GM12878 (cell line): Measurements from ENCODE around the gene SLFN5. TPM values are rescaled to one million over a fixed set of nuclear protein-coding genes. Genes with fewer than 3 reads are reported as not detected.

ENCODE experiments used
- ATAC-seq: fragments of 200-7000 bp; cut with Tn5 transposase; 3 replicates; pipeline ENCODE4 v1.9.1; 2020; ENCODE audit warnings: mild to moderate bottlenecking, moderate library complexity
- BruUV-seq: library from RNA; stranded (reverse); fragments of 400-500 nt; replicated peaks from 2 replicates; lab custom pipeline; 2021; lab: Mats Ljungman, UMichigan
- CTCF ChIA-PET: fragments of 300-600 bp; sonication (Branson Sonifier 250); formaldehyde crosslinking; extraction: SDS; loops from one replicate; lab custom pipeline; 2021; ENCODE audit warnings: inconsistent platforms; lab: Yijun Ruan, JAX
- POLR2A ChIA-PET: fragments of 350-600 bp; formaldehyde crosslinking; extraction: SDS; loops from one replicate; lab custom pipeline; 2021; ENCODE audit warnings: inconsistent platforms; lab: Charles Lee
- RAD21 ChIA-PET: fragments of 300-600 bp; sonication (Branson Sonifier 250); formaldehyde crosslinking; loops from one replicate; lab custom pipeline; 2023; ENCODE audit warnings: antibody characterized with exemption; ENCODE audit not compliant: unreplicated experiment; lab: Charles Lee
- SMC1A ChIA-PET: fragments of 300-600 bp; sonication (Branson Sonifier 250); formaldehyde crosslinking; loops from one replicate; lab custom pipeline; 2023; ENCODE audit not compliant: unreplicated experiment, uncharacterized antibody; lab: Charles Lee
- DNase-seq: peaks from one replicate; pipeline ENCODE4 v3.0.0-alpha.2; 2011; ENCODE audit warnings: low read depth, low spot score
- FAIRE-seq: peaks from 3 replicates; lab custom pipeline; 2011; peaks lifted over from hg19 to GRCh38; lab: Jason Lieb, UNC
- H2AFZ ChIP-seq: 2 replicates; pipeline ENCODE4 v1.6.0; 2011; ENCODE audit warnings: low read depth, low read length, control low read depth; ENCODE audit not compliant: control insufficient read depth
- H3K27ac ChIP-seq: 2 replicates; pipeline ENCODE4 v1.5.1; 2011; ENCODE audit warnings: control low read depth; ENCODE audit not compliant: control insufficient read depth, insufficient read depth
- H3K27me3 ChIP-seq, 2 experiments: replicated peaks in 1 of 2; 2 replicates each; pipeline versions ENCODE4 v1.6.0 to v1.6.1; 2011; ENCODE audit warnings: low read length in 1 of 2; ENCODE audit not compliant: control insufficient read depth in 2 of 2, insufficient read depth in 2 of 2
- H3K36me3 ChIP-seq, 2 experiments: 2 replicates each; pipeline ENCODE4 v1.5.1; 2011; ENCODE audit warnings: low read length in 1 of 2; ENCODE audit not compliant: control insufficient read depth in 2 of 2, insufficient read depth in 2 of 2
- H3K4me1 ChIP-seq: 2 replicates; pipeline ENCODE4 v1.6.1; 2011; ENCODE audit warnings: mild to moderate bottlenecking, low read length, moderate library complexity, mixed read lengths; ENCODE audit not compliant: control insufficient read depth, insufficient read depth
- H3K4me2 ChIP-seq: 2 replicates; pipeline ENCODE4 v1.6.0; 2011; ENCODE audit warnings: control low read depth; ENCODE audit not compliant: control insufficient read depth, insufficient read depth
- H3K4me3 ChIP-seq: fragments of 200-600 bp; sonication (generic); 2 replicates; pipeline ENCODE4 v1.5.1; 2016
- H3K79me2 ChIP-seq: 2 replicates; pipeline ENCODE4 v1.6.0; 2011; ENCODE audit warnings: low read length; ENCODE audit not compliant: control insufficient read depth, insufficient read depth
- H3K9ac ChIP-seq: 2 replicates; pipeline ENCODE4 v1.8.0; 2011; ENCODE audit warnings: low read length, control low read depth, mixed read lengths; ENCODE audit not compliant: control insufficient read depth, insufficient read depth
- H3K9me3 ChIP-seq: replicated peaks from 3 replicates; pipeline ENCODE4 v1.5.1; 2011; ENCODE audit warnings: mild to moderate bottlenecking, low read length; ENCODE audit not compliant: control insufficient read depth, insufficient read depth
- H4K20me1 ChIP-seq: 2 replicates; pipeline ENCODE4 v1.6.0; 2011; ENCODE audit not compliant: control insufficient read depth, insufficient read depth
- BHLHE40 ChIP-seq, 2 experiments: fragments of 450-650 bp in 1 of 2; IDR thresholded peaks; 2 replicates each; pipeline ENCODE4 v1.6.1; 2011 to 2017; ENCODE audit warnings: low read depth in 2 of 2, borderline replicate concordance in 1 of 2, improper control_type of control experiment in 1 of 2, low read length in 1 of 2, mild to moderate bottlenecking in 1 of 2
- CTCF ChIP-seq, 3 experiments: IDR thresholded peaks in 2 of 3; conservative IDR thresholded peaks in 1 of 3; 2 replicates each; pipeline ENCODE4 v1.5.1; 2011; ENCODE audit warnings: low read depth in 3 of 3, low read length in 3 of 3, mild to moderate bottlenecking in 3 of 3, control low read depth in 2 of 3, moderate library complexity in 2 of 3, inconsistent platforms in 1 of 3, mixed read lengths in 1 of 3; ENCODE audit not compliant: control insufficient read depth in 2 of 3, insufficient read depth in 1 of 3; ENCODE audit errors: extremely low read depth in 1 of 3
- E2F8 ChIP-seq: fragments of 450-650 bp; IDR thresholded peaks from 2 replicates; pipeline ENCODE4 v1.6.1; 2018; ENCODE audit warnings: mild to moderate bottlenecking, low read depth, moderate library complexity; ENCODE audit not compliant: partially characterized antibody
- HDAC2 ChIP-seq: fragments of 200-600 bp; sonication (generic); IDR thresholded peaks from 2 replicates; pipeline ENCODE4 v1.6.1; 2017
- HDGF ChIP-seq: fragments of 450-650 bp; IDR thresholded peaks from 2 replicates; pipeline ENCODE4 v1.6.1; 2016; ENCODE audit warnings: antibody characterized with exemption
- MLLT1 ChIP-seq: fragments of 450-650 bp; IDR thresholded peaks from 2 replicates; pipeline ENCODE4 v1.6.1; 2016; ENCODE audit warnings: mild to moderate bottlenecking
- NBN ChIP-seq: fragments of 450-650 bp; IDR thresholded peaks from 2 replicates; pipeline ENCODE4 v1.6.1; 2016
- PBX3 ChIP-seq: IDR thresholded peaks from 2 replicates; pipeline ENCODE4 v1.6.1; 2011; ENCODE audit warnings: mild to moderate bottlenecking, low read depth, low read length, moderate library complexity; ENCODE audit not compliant: insufficient replicate concordance
- POU2F2 ChIP-seq: IDR thresholded peaks from 3 replicates; pipeline ENCODE4 v1.6.1; 2011; ENCODE audit warnings: low read depth, mild to moderate bottlenecking, low read length, borderline replicate concordance
- RUNX3 ChIP-seq: IDR thresholded peaks from 2 replicates; pipeline ENCODE4 v1.6.1; 2012; ENCODE audit warnings: low read length, inconsistent platforms
- SMC3 ChIP-seq: IDR thresholded peaks from 2 replicates; pipeline ENCODE4 v1.6.1; 2011; ENCODE audit warnings: low read length, improper control_type of control experiment, borderline replicate concordance
- STAT1 ChIP-seq: fragments of 450-650 bp; conservative IDR thresholded peaks from 2 replicates; pipeline ENCODE4 v1.6.1; 2014; ENCODE audit warnings: antibody characterized with exemption, mild to moderate bottlenecking
- STAT3 ChIP-seq: IDR thresholded peaks from 2 replicates; pipeline ENCODE4 v1.6.1; 2011; ENCODE audit warnings: low read depth, low read length, improper control_type of control experiment
- WGBS: methylation state at CpG from one replicate; pipeline ENCODE4 v1.1.6; 2016; ENCODE audit warnings: low lambda C conversion rate; ENCODE audit not compliant: insufficient replicate concordance, insufficient coverage; ENCODE audit errors: missing lambda C conversion rate; 5-methylcytosine and 5-hydroxymethylcytosine counted together
- in situ Hi-C: fragments of 300-500 bp; cut with MboI; formaldehyde crosslinking; loops from 9 replicates; pipeline ENCODE4 v1.14.3; 2018; ENCODE audit warnings: mixed read lengths
- intact Hi-C: fragments of 100-400 bp; cut with micrococcal nuclease; formaldehyde crosslinking; loops from one replicate; pipeline ENCODE4 v1.14.2; 2022; ENCODE audit not compliant: unreplicated experiment
- polyA plus RNA-seq, 11 experiments: library from polyadenylated mRNA; depleted of rRNA in 4 of 11; unstranded in 6 of 11; stranded (reverse) in 5 of 11; fragments of >200 nt; fragmentation: Nextera tagmentation in 4 of 11; fragmentation: Illumina TruSeq in 1 of 11; extraction: Ambion mirVana in 4 of 11; extraction: Trizol in 1 of 11; gene quantifications; 1 replicate in 1 of 11; 2 replicates in 10 of 11; pipeline versions ENCODE4 v1.2.1 to v1.2.3, GENCODE V29; 2011 to 2016; ENCODE audit warnings: inconsistent platforms in 2 of 11, missing spikeins in 2 of 11, low read depth in 1 of 11
- total RNA-seq, 4 experiments: library from RNA; depleted of rRNA in 3 of 4; stranded (reverse); fragments of >200 nt in 3 of 4; fragmentation: Illumina TruSeq in 1 of 4; extraction: Trizol in 1 of 4; gene quantifications; 2 replicates each; pipeline versions ENCODE4 v1.2.1 to v1.2.3, GENCODE V29; 2013 to 2021

SLFN5 gene
- total and polyA plus RNA-seq, 10 of the 15 experiments (the other 5 are each of a cell fraction or from before 2014, with no cell fraction given): 0.19 to 2.1 (median 1.3) TPM

GRCh38 chr17:35312790-35313711 lies 70.2 kb downstream of the SLFN5 start:
- ChIA-PET RAD21 (interaction anchor here (0.9 to 5.9 kb wide), 11 partner anchors 36 to 301 kb away, joined by 3 to 171 read pairs (median 6); partner anchors contain the start of genes PEX12, SLFN11, SLFN12 and SLFN12L), POLR2A (interaction anchor here (0.5 to 1.4 kb wide), 6 partner anchors 150 to 263 kb away, joined by 3 to 8 read pairs (median 4); partner anchors contain the start of gene SLFN12L), SMC1A (interaction anchor here (0.5 to 9.1 kb wide), 35 partner anchors 12 to 301 kb away, joined by 3 to 251 read pairs (median 4); partner anchors contain the start of genes PEX12, SLFN11, SLFN12 and SLFN12L), CTCF (interaction anchor here (0.6 to 6.7 kb wide), 41 partner anchors 9 to 759 kb away, joined by 3 to 321 read pairs (median 4); partner anchors contain the start of genes PEX12, SLFN12L, SLFN13 and SLFN5)
- FAIRE-seq (peak; percentile 91), ATAC-seq (peak; percentile 97), DNase-seq (peak; percentile 43)
- WGBS: 11% methylated on average over 20 of the region's 20 CpGs
- no peaks in the 10 kb centered on the region for H3K27me3 ChIP-seq
- H3K9me3 ChIP-seq: no peaks in the 10 kb centered on the region
- H3K79me2 ChIP-seq: no peaks in the 10 kb centered on the region
- H3K4me1 ChIP-seq: peaks cover 9% of the 10 kb centered on the region
- no peaks in the 10 kb centered on the region for H3K36me3 ChIP-seq
- peak overlapping the region; percentile 52 for H3K4me3 ChIP-seq
- no peaks in the 10 kb centered on the region for H4K20me1 ChIP-seq
- peak overlapping the region; percentile 72 for H3K4me2 ChIP-seq
- BruUV-seq: no TSS peak
- in situ Hi-C loops (loop anchor here (5.0 kb wide), 2 partner anchors 224 to 434 kb away; partner anchors contain the start of gene SLFN12L), intact Hi-C loops (loop anchor here (1.0 to 2.0 kb wide), 3 partner anchors 136 to 226 kb away; partner anchors contain the start of gene SLFN13)
- H3K27ac ChIP-seq: no peak overlapping the region
- H3K9ac ChIP-seq: 0 out of 2 replicates have a peak overlapping the region, but pooled peaks have one; percentile 13
- peak overlapping the region; percentile 82 for H2AFZ ChIP-seq
- no peak for TF ChIP-seq PBX3
- TF ChIP-seq MLLT1: 0 out of 2 replicates have a peak, but pooled peaks have one; percentile 51
- TF ChIP-seq STAT3: no peak
- TF ChIP-seq STAT1: 0 out of 2 replicates have a peak, but pooled peaks have one; percentile 42
- TF ChIP-seq E2F8: no peak
- TF ChIP-seq CTCF (IDR thresholded peaks at IDR 0.05 in 2 of 3, conservative IDR thresholded peaks at IDR 0.05 in 1 of 3; ENCODE audit: control insufficient read depth in 2 of 3, extremely low read depth in 1 of 3, insufficient read depth in 1 of 3, low read depth in 3 of 3, low read length in 3 of 3): peak; percentile 77 to 82 (median 78)
- TF ChIP-seq HDGF: no peak
- no peak for TF ChIP-seq NBN
- TF ChIP-seq POU2F2: no peak
- TF ChIP-seq SMC3: peak; percentile 91
- peak; percentile 41; the same call in 1 of the 2 replicates for TF ChIP-seq RUNX3
- TF ChIP-seq BHLHE40 (IDR thresholded peaks at IDR 0.05; ENCODE audit: borderline replicate concordance in 1 of 2, low read depth in 2 of 2, low read length in 1 of 2): no peak
- no peak for TF ChIP-seq HDAC2
